CMK (cell line): ENCODE measurements around the gene ZNF181.
"Not testable (repeated sequence)": the region's sequence is repeated elsewhere in the genome, so short reads cannot be mapped to it uniquely, and the experiment has no call there.

Experiments
- DNase-seq: peaks from one replicate; pipeline ENCODE4 v3.0.0-alpha.2; 2010; ENCODE audit warnings: low read depth

ZNF181 gene

GRCh38 chr19:34733746-34734536, at the start of gene ZNF181:
Gene ZNF181, plus strand, starts transcription at chr19:34734243. Its CDS starts 795 bp downstream, at chr19:34735038.
- DNase-seq = peak; percentile 91

GRCh38 chr19:34685266-34685665, 48.8 kb upstream of the ZNF181 start:
- not testable (repeated sequence) for DNase-seq

GRCh38 chr19:34686455-34686854, 47.6 kb upstream of the ZNF181 start:
- DNase-seq = no peak

GRCh38 chr19:34687348-34687747, 46.7 kb upstream of the ZNF181 start:
- no peak for DNase-seq

DNA sequence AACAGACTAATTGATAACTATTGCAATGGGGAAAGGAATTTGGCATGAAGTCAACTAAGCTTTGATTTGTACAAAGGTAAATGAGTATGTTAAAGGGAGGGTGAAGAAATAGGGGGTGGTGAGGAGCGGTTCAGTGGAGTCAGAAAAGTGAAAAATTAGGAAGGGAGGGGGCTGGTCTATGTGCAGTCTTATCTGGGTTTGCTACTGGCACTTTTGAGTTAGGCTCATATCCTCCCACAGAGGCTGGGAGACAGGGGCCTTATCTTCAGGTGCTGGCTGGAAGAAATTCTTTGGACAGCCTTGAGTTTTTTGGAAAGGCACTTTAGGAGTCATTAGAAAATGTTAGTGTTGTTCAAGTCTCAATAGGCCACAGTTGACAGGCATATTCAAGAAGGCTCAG, 45.5 kb upstream of the ZNF181 start:
- no peak for DNase-seq

DNA sequence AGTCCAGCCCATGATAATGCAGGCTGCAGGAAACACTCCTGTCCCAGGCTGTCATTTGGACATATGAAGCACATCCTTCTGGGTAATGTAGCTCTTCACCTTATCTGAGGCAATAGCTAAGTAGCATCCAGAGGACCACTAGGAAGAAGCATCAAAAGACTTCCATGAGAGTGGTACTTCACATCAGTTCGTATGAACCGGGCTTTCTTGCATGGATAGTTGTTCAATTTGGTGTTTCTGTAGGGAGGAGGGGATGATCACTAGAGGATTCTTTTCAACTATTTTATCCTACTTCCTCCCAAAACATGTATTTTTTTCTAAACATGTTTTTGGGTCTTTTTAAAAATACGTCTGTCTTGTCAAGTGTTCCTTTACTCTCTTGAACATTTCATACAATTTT, 43.7 kb upstream of the ZNF181 start:
- no peak for DNase-seq

DNA sequence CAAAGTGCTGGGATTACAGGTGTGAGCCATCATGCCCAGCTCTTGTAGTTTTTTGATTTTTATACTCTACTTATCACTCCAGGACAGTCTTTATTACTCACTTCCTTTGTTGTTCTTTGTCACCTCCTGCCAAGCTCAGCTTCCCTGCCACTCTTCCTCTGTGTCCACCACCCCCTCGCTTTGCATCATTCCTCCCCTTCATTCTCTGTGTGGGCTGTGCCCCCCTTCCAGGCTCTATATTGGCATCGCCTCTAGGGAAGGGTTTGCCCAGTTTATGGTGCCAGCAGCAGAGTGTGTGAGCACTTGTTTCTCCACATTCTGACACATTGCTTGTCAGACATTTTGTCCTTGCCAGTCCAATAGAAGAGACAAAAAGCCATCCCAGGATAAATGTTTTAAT, 41.5 kb upstream of the ZNF181 start:
- no peak for DNase-seq

DNA sequence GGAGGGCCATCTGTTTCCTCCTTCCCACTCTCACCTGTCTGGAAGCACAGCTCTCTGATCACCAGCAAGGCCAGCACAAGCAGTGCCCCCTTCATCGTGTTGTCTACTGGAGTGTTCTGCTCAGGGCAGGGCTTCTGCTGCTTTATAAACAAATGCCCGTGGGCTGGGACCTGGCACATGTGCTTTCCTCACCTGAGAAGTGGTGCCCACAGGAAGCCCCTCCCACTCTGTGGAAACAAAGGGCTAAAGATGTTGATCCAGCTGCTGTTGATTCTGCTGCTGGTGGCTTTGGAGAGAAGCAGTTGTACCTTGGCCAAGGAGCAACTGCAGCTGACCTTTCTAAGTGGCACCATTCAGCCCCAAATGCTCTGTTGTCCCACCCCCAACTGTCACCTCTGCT, 26.4 kb upstream of the ZNF181 start:
- DNase-seq = no peak

GRCh38 chr19:34711890-34712289, 22.2 kb upstream of the ZNF181 start:
- DNase-seq = no peak

GRCh38 chr19:34712395-34713261, 21.4 kb upstream of the ZNF181 start:
- DNase-seq = peak; percentile 49

- DNase-seq = no peak
These were observed 20.8 kb upstream of the ZNF181 start for GRCh38 chr19:34713262-34713637.

GRCh38 chr19:34715357-34715756, 18.7 kb upstream of the ZNF181 start:
- DNase-seq = no peak

- no peak for DNase-seq
These were observed 11.7 kb upstream of the ZNF181 start for GRCh38 chr19:34722353-34722752.

DNA sequence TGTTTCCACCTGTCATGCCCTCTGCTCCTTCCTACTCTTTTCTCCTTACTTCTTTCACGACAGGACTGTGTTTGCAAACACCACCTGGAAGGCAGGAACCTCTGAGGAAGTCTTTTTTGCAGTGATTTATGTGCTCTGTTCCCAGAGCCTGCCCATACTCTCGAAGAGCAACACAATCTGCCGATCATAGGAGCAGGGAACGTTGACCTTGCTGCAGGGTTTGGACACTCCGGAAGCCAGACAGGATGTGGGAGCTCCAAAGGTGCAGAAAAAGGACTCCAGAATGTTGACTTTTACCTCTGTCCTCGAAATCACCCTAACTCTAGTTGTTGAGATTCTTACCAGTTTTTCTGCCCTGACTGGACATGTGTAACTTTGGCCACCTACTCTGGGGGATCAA, 8.6 kb upstream of the ZNF181 start:
- DNase-seq = no peak

- no peak for DNase-seq
These were observed 2.8 kb upstream of the ZNF181 start for GRCh38 chr19:34731019-34731829.

DNA sequence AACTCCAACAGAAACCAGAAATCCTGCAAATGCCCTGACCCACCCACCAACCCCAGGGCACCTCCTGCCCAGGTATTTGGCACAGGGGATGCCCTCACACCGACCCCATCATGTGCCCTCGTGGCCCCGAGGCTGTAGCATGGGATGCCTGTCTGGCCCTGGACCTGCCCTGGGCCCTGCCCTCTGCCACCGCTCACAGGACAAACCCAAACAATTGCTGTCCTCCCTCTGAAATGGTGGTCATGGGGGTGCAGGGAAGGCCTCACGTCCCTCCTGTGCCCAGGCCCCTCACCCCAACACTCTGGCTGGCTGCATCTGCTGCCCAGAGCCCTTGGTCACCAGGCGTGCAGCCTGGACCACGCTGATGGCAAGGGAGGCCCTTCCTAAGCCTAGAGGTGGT, 2.1 kb upstream of the ZNF181 start:
- no peak for DNase-seq

DNA sequence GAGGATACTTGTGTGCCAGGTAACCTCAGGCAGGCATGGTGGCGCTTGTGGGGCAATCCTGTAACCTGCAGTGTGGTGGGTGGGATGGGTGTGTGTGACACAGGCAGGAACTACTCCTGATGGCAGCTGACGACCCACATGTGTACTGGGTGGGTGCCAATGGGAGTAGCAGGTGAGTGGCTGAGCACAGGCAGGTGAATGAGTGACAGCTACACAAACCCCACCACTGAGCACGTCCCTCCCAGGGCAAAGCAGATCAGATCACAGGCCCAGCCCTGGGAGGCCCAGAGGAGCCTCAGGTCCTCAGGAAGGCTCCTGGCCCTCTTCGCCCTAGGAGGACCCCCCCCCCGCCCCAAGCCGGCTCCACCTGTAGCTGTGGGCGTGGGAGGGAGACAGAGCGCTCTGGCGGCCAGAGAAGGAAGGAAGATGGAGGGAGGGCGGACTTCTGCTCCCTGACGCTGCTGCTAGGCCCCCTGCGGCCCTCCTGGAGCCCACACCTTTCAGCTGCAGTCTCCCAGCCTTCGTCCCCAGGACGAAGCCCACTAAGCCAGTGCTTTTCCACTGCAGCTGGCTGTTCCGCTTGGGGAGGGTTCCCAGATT, 1.3 kb upstream of the ZNF181 start:
- DNase-seq = no peak

GRCh38 chr19:34733266-34733745, 737 bp upstream of the ZNF181 start:
- DNase-seq = peak; percentile 71

DNA sequence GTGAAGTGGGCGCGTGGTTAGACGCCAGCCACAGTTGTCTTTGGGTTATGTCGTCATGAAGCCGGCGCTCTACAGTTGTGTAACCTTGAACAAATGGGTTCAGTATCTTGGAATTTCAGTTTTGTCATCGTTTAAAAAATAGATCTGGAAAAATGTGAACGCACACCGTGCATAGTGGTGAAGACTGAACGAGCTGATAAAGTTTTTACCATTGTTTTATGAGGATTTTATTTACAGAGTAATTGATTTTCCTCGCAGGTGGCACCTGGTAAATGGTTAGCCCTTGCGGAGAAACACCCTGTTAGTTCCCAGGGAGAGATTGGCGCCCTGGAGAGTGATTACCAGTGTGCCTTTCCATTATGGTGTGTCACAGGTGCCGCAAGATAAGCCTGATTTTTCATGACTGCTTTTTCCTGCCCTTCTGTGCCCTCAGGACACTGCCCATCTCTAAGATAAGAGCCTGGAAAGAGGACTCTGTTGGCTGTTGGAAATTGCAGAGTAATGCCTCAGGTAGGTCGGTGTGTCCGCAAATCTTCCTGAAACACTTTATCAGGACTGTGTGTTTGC, 577 bp downstream of the ZNF181 start:
- DNase-seq = no peak

GRCh38 chr19:34744896-34745690, 11.1 kb downstream of the ZNF181 start:
- DNase-seq = no peak

GRCh38 chr19:34757441-34757840, 23.4 kb downstream of the ZNF181 start:
- no peak for DNase-seq
